ENCODE measurements around the gene RMDN2. TPM values are rescaled to one million over a fixed set of nuclear protein-coding genes. Genes with fewer than 3 reads are reported as not detected.
A peak's percentile ranks its signal among the peaks of the same experiment; 100 is the strongest.

Gene RMDN2
- total RNA-seq, 1 experiment from 2014 or later: 4.3 TPM

- Mint-ChIP-seq H3K4me3 (ENCODE audit: unreplicated experiment) (no peak overlapping the region), H3K27me3 (ENCODE audit: insufficient read depth, unreplicated experiment) (no peaks in the 10 kb centered on the region), H3K27ac (ENCODE audit: unreplicated experiment) (no peak overlapping the region), H3K9me3 (ENCODE audit: unreplicated experiment) (no peaks in the 10 kb centered on the region), H3K4me1 (ENCODE audit: low read depth, unreplicated experiment) (peaks cover 14% of the 10 kb centered on the region), H3K36me3 (ENCODE audit: insufficient read depth, unreplicated experiment) (no peaks in the 10 kb centered on the region)
- no peak overlapping the region for H3K4me3 ChIP-seq (ENCODE audit: low read depth, low read length)
- peaks cover 19% of the 10 kb centered on the region for H3K4me1 ChIP-seq
- H3K9me3 ChIP-seq: no peaks in the 10 kb centered on the region
- H3K36me3 ChIP-seq (ENCODE audit: control insufficient read depth, insufficient read depth, low read length): no peaks in the 10 kb centered on the region
- no peak for DNase-seq
- ChIA-PET POLR2A (interaction anchor here (0.6 kb wide), 1 partner anchor 92 kb away, joined by 4 read pairs; no protein-coding TSS in a partner anchor), CTCF (interaction anchor here (1.6 kb wide), 1 partner anchor 17 kb away, joined by 5 read pairs; no protein-coding TSS in a partner anchor)
- intact Hi-C loops (cut with micrococcal nuclease; ENCODE audit: unreplicated experiment): loop anchor here (10.0 kb wide), 1 partner anchor 220 kb away; no protein-coding TSS in a partner anchor
- TF ChIP-seq, protein P1, sequence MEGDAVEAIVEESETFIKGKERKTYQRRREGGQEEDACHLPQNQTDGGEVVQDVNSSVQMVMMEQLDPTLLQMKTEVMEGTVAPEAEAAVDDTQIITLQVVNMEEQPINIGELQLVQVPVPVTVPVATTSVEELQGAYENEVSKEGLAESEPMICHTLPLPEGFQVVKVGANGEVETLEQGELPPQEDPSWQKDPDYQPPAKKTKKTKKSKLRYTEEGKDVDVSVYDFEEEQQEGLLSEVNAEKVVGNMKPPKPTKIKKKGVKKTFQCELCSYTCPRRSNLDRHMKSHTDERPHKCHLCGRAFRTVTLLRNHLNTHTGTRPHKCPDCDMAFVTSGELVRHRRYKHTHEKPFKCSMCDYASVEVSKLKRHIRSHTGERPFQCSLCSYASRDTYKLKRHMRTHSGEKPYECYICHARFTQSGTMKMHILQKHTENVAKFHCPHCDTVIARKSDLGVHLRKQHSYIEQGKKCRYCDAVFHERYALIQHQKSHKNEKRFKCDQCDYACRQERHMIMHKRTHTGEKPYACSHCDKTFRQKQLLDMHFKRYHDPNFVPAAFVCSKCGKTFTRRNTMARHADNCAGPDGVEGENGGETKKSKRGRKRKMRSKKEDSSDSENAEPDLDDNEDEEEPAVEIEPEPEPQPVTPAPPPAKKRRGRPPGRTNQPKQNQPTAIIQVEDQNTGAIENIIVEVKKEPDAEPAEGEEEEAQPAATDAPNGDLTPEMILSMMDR (IDR thresholded peaks at IDR 0.05; ENCODE audit: insufficient read depth in 1 of 2, low read depth in 1 of 2, low read length in 1 of 2, severe bottlenecking in 1 of 2, unreplicated experiment in 1 of 2): no peak
- no peaks in the 10 kb centered on the region for H3K27me3 ChIP-seq (replicated peaks; ENCODE audit: control insufficient read depth, insufficient read depth, low read length)
- BruUV-seq (replicated peaks): no TSS peak
Measured at GRCh38 chr2:37894601-37895000, 30.5 kb upstream of the RMDN2 start.

DNA sequence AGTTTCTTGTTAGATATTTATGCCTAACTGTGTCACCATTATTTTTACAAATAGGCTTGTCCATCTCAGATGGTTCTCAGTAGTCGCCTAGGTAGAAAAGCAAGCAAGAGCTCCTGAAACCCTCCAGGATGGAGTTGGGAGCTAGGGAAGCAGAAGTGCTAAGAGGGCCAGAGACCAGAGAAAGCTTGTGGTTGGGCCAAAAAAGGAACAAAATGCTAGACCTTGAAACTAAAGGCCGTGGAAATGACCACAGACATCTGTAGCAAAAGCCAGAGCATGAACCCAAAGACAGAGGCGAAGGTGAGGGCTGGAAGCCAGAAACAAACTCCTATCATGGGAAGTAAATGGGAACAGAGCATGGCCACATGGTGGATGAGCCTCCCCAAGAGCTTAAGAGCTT is 29.9 kb upstream of the RMDN2 start:
- peaks cover 19% of the 10 kb centered on the region for H3K4me1 ChIP-seq
- no peaks in the 10 kb centered on the region for H3K9me3 ChIP-seq
- Mint-ChIP-seq H3K36me3 (ENCODE audit: insufficient read depth, unreplicated experiment) (no peaks in the 10 kb centered on the region), H3K27me3 (ENCODE audit: insufficient read depth, unreplicated experiment) (no peaks in the 10 kb centered on the region), H3K4me3 (ENCODE audit: unreplicated experiment) (no peak overlapping the region), H3K4me1 (ENCODE audit: low read depth, unreplicated experiment) (peaks cover 14% of the 10 kb centered on the region), H3K27ac (ENCODE audit: unreplicated experiment) (no peak overlapping the region), H3K9me3 (ENCODE audit: unreplicated experiment) (no peaks in the 10 kb centered on the region)
- no TSS peak for BruUV-seq (replicated peaks)
- ChIA-PET CTCF (interaction anchor here (0.7 to 1.6 kb wide), 2 partner anchors 18 to 499 kb away, joined by 5 read pairs; no protein-coding TSS in a partner anchor), POLR2A (no interaction called here)
- DNase-seq: no peak
- H3K36me3 ChIP-seq (ENCODE audit: control insufficient read depth, insufficient read depth, low read length): no peaks in the 10 kb centered on the region
- no peaks in the 10 kb centered on the region for H3K27me3 ChIP-seq (replicated peaks; ENCODE audit: control insufficient read depth, insufficient read depth, low read length)
- TF ChIP-seq, protein P1 (IDR thresholded peaks at IDR 0.05; ENCODE audit: insufficient read depth in 1 of 2, low read depth in 1 of 2, low read length in 1 of 2, severe bottlenecking in 1 of 2, unreplicated experiment in 1 of 2): no peak
- intact Hi-C loops (cut with micrococcal nuclease; ENCODE audit: unreplicated experiment): loop anchor here (10.0 kb wide), 1 partner anchor 220 kb away; no protein-coding TSS in a partner anchor
- no peak overlapping the region for H3K4me3 ChIP-seq (ENCODE audit: low read depth, low read length)

DNA sequence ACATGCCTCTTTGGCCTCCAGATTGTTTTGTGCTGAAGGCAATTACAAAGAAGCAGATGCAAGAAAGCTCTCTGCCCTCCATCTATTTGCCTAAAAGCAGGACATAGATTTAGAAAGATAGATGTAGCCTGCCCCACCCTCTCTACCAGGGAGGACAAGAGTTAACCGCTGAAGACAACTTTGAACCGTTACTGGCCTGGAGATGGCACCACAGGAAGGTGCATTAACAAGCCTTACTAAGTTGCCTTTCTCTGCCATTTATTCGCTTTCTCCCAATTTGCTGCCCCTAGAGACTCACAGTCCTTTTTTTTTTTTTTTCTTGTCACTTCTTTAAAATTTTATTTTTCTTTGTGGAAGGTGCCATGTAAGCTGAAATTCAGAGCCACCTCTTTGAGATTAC is 28.8 kb upstream of the RMDN2 start:
- Mint-ChIP-seq H3K36me3 (ENCODE audit: insufficient read depth, unreplicated experiment) (no peaks in the 10 kb centered on the region), H3K27ac (ENCODE audit: unreplicated experiment) (no peak overlapping the region), H3K9me3 (ENCODE audit: unreplicated experiment) (no peaks in the 10 kb centered on the region), H3K4me3 (ENCODE audit: unreplicated experiment) (no peak overlapping the region), H3K27me3 (ENCODE audit: insufficient read depth, unreplicated experiment) (no peaks in the 10 kb centered on the region), H3K4me1 (ENCODE audit: low read depth, unreplicated experiment) (peaks cover 10% of the 10 kb centered on the region)
- peak in 1 of 2 experiments; percentile 14 for DNase-seq
- Histone ChIP-seq H3K27me3 (replicated peaks; ENCODE audit: control insufficient read depth, insufficient read depth, low read length) (no peaks in the 10 kb centered on the region), H3K9me3 (no peaks in the 10 kb centered on the region), H3K4me1 (peaks cover 19% of the 10 kb centered on the region), H3K4me3 (ENCODE audit: low read depth, low read length) (no peak overlapping the region), H3K36me3 (ENCODE audit: control insufficient read depth, insufficient read depth, low read length) (no peaks in the 10 kb centered on the region)
- CTCF ChIA-PET: no interaction called here
- no TSS peak for BruUV-seq (replicated peaks)
- intact Hi-C loops (cut with micrococcal nuclease; ENCODE audit: unreplicated experiment): loop anchor here (2.0 to 10.0 kb wide), 4 partner anchors 20 to 378 kb away; no protein-coding TSS in a partner anchor
- POLR2A ChIA-PET: interaction anchor here (0.7 kb wide), 1 partner anchor 226 kb away, joined by 7 read pairs; no protein-coding TSS in a partner anchor
- TF ChIP-seq, protein P1 (IDR thresholded peaks at IDR 0.05; ENCODE audit: insufficient read depth in 1 of 2, low read depth in 1 of 2, low read length in 1 of 2, severe bottlenecking in 1 of 2, unreplicated experiment in 1 of 2): no peak

Data from Caco-2 (cell line).